SK-N-MC (cell line): ENCODE data around the gene SIN3B.
"Not testable (repeated sequence)": the region's sequence is repeated elsewhere in the genome, so short reads cannot be mapped to it uniquely, and the experiment has no call there.

ENCODE experiments used
- EZH2 ChIP-seq: fragments of 200-600 bp; sonication (generic); IDR thresholded peaks from one replicate; pipeline ENCODE4 v1.6.1; 2017; ENCODE audit warnings: antibody characterized with exemption
- POLR2AphosphoS5 ChIP-seq: IDR thresholded peaks from 2 replicates; pipeline ENCODE4 v1.6.1; 2012; ENCODE audit warnings: mild to moderate bottlenecking, low read depth, low read length, borderline replicate concordance

- TF ChIP-seq POLR2AphosphoS5, EZH2: not testable (repeated sequence)
Observed at GRCh38 chr19:16798326-16798725, 30.9 kb upstream of the SIN3B start.
